HepG2 (cell line): ENCODE measurements around the gene NPEPL1. TPM values are rescaled to one million over a fixed set of nuclear protein-coding genes. Genes with fewer than 3 reads are reported as not detected.

Experiments used
- ARNT ChIP-seq: fragments of 450-650 bp; IDR thresholded peaks from 2 replicates; pipeline ENCODE4 v1.6.1; 2017
- ASH2L ChIP-seq: fragments of 300-600, 200-600 bp; sonication (generic); IDR thresholded peaks from 2 replicates; pipeline ENCODE4 v1.7.0; 2017; ENCODE audit warnings: low read depth, mild to moderate bottlenecking, moderate library complexity, mixed read lengths, low read length; ENCODE audit not compliant: insufficient read length
- E2F2 ChIP-seq: sonication (generic); formaldehyde crosslinking; IDR thresholded peaks from 2 replicates; pipeline ENCODE4 v1.4.0; 2020; ENCODE audit warnings: missing genetic modification reagents, borderline replicate concordance
- ELF4 ChIP-seq: sonication (generic); formaldehyde crosslinking; IDR thresholded peaks from 2 replicates; pipeline ENCODE4 v1.5.0; 2020; ENCODE audit warnings: missing genetic modification reagents, mild to moderate bottlenecking, moderate library complexity, borderline replicate concordance
- FLYWCH1 ChIP-seq: sonication (generic); formaldehyde crosslinking; IDR thresholded peaks from 2 replicates; pipeline ENCODE4 v1.8.1; 2023; ENCODE audit warnings: mild to moderate bottlenecking, missing genetic modification reagents
- GMEB2 ChIP-seq: IDR thresholded peaks from 2 replicates; pipeline ENCODE4 v1.6.1; 2016; ENCODE audit warnings: missing biosample characterization, missing genetic modification reagents, low read depth
- KLF11 ChIP-seq: IDR thresholded peaks from 2 replicates; pipeline ENCODE4 v1.6.1; 2016; ENCODE audit warnings: missing compliant biosample characterization
- KLF12 ChIP-seq: sonication (generic); formaldehyde crosslinking; IDR thresholded peaks from 2 replicates; pipeline ENCODE4 v1.4.0; 2020; ENCODE audit warnings: missing genetic modification reagents, borderline replicate concordance
- MEF2D ChIP-seq: sonication (generic); formaldehyde crosslinking; IDR thresholded peaks from 2 replicates; pipeline ENCODE4 v1.5.1; 2020; ENCODE audit warnings: mild to moderate bottlenecking, missing genetic modification reagents
- MXD4 ChIP-seq: IDR thresholded peaks from 2 replicates; pipeline ENCODE4 v1.6.1; 2016; ENCODE audit warnings: mild to moderate bottlenecking, missing biosample characterization, missing genetic modification reagents
- SALL1 ChIP-seq: sonication (generic); formaldehyde crosslinking; IDR thresholded peaks from 2 replicates; pipeline ENCODE4 v1.8.0; 2022; ENCODE audit warnings: mild to moderate bottlenecking, missing genetic modification reagents
- THAP9 ChIP-seq: sonication (generic); formaldehyde crosslinking; IDR thresholded peaks from 2 replicates; pipeline ENCODE4; 2020; ENCODE audit warnings: missing genetic modification reagents, mild to moderate bottlenecking, borderline replicate concordance
- ZNF124 ChIP-seq: sonication (generic); formaldehyde crosslinking; IDR thresholded peaks from 2 replicates; pipeline ENCODE4 v1.4.0; 2020; ENCODE audit warnings: missing genetic modification reagents
- ZNF256 ChIP-seq: sonication (generic); formaldehyde crosslinking; conservative IDR thresholded peaks from 2 replicates; pipeline ENCODE4 v1.4.0; 2020; ENCODE audit warnings: missing genetic modification reagents
- ZNF292 ChIP-seq: sonication (generic); formaldehyde crosslinking; IDR thresholded peaks from 2 replicates; pipeline ENCODE4 v1.8.1; 2022; ENCODE audit warnings: mild to moderate bottlenecking, low read depth, missing genetic modification reagents, borderline replicate concordance
- ZNF563 ChIP-seq: sonication (generic); formaldehyde crosslinking; IDR thresholded peaks from 2 replicates; pipeline ENCODE4 v1.8.0; 2022; ENCODE audit warnings: mild to moderate bottlenecking, moderate library complexity, missing genetic modification reagents
- polyA plus RNA-seq, 8 experiments: library from polyadenylated mRNA; depleted of rRNA in 3 of 8; stranded (reverse) in 7 of 8; unstranded in 1 of 8; fragments of >200 nt; fragmentation: Illumina TruSeq in 4 of 8; extraction: Trizol in 4 of 8; gene quantifications; 2 replicates each; pipeline versions ENCODE4 v1.2.1 to v1.2.3, GENCODE V29; 2011 to 2016; ENCODE audit warnings: low read depth in 4 of 8, missing spikeins in 1 of 8, mixed read lengths in 1 of 8; ENCODE audit not compliant: insufficient read depth in 1 of 8
- total RNA-seq, 5 experiments: library from RNA; depleted of rRNA; stranded (reverse); fragments of >200 nt; fragmentation: Illumina TruSeq; extraction: Trizol; gene quantifications; 2 replicates each; pipeline ENCODE4 v1.2.3, GENCODE V29; 2016; ENCODE audit warnings: low read depth in 1 of 5
- TF ChIP-seq, protein P1 (sequence below): sonication (generic); formaldehyde crosslinking; IDR thresholded peaks from 2 replicates; pipeline ENCODE4 v1.4.0; 2020; ENCODE audit warnings: mild to moderate bottlenecking, missing genetic modification reagents
- TF ChIP-seq, protein P2 (sequence below): sonication (generic); formaldehyde crosslinking; IDR thresholded peaks from 2 replicates; pipeline ENCODE4 v1.4.0; 2020; ENCODE audit warnings: missing genetic modification reagents

NPEPL1 gene
- total and polyA plus RNA-seq, 2 of the 13 experiments (the other 11 are each of a cell fraction or from before 2014, with no cell fraction given) = 4.1 to 7.5 TPM

DNA sequence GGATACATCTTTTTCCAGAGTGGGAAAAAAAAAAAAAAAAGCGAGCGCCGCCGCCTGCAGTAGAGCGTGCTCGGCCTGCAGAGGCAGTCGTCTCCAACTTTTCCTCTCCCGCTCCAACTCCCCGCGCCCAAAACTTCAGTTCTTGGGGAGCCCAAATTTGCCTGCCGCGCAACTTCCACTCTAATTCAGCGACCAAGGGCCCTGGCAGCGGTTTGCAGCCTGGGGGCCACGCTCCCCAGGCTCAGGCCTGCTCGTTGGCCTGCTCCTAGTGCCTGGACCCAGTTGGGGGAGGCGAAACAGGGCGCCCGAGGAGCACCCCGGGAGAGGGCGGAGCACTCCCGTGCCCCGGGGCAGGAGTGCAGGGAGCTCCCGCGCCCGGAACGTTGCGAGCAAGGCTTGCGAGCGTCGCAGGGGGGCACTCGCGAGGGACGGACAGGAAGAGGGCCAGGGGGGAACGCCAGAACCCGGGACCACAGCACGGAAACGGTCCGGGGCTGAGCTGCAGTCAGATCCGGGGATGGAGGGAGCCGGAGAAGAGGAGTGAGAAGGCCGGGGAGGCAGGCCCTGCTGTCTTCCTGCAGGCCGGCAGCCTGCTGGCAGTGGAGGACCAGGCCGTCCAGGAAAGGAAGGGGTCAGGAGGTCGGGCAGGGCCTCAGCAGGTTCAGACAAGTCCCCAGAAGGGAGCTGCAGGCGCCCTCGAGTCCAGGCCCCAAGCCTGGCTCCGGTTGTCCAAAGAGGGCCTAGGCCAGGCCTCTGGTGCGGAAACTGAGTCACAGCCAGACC, 41.6 kb upstream of the NPEPL1 start, which contains the start of gene STX16 (continued):
- TF ChIP-seq KLF12 (peak; percentile 97), ARNT (no peak), ZNF124 (CRISPR knock-in tag) (peak; percentile 99), FLYWCH1 (CRISPR knock-in tag) (peak; percentile 98), ZNF256 (CRISPR knock-in tag) (peak; percentile 89), ZNF292 (CRISPR knock-in tag) (peak; percentile 94), KLF11 (CRISPR knock-in tag) (peak; percentile 99), GMEB2 (CRISPR knock-in tag) (no peak), MXD4 (CRISPR knock-in tag) (peak; percentile 88), ZNF563 (CRISPR knock-in tag) (peak; percentile 98), THAP9 (CRISPR knock-in tag) (peak; percentile 99), ELF4 (CRISPR knock-in tag) (peak; percentile 95), MEF2D (CRISPR knock-in tag) (peak; percentile 98), E2F2 (peak; percentile 99), ASH2L (peak; percentile 100), SALL1 (CRISPR knock-in tag) (peak; percentile 99)
- TF ChIP-seq, protein P1, sequence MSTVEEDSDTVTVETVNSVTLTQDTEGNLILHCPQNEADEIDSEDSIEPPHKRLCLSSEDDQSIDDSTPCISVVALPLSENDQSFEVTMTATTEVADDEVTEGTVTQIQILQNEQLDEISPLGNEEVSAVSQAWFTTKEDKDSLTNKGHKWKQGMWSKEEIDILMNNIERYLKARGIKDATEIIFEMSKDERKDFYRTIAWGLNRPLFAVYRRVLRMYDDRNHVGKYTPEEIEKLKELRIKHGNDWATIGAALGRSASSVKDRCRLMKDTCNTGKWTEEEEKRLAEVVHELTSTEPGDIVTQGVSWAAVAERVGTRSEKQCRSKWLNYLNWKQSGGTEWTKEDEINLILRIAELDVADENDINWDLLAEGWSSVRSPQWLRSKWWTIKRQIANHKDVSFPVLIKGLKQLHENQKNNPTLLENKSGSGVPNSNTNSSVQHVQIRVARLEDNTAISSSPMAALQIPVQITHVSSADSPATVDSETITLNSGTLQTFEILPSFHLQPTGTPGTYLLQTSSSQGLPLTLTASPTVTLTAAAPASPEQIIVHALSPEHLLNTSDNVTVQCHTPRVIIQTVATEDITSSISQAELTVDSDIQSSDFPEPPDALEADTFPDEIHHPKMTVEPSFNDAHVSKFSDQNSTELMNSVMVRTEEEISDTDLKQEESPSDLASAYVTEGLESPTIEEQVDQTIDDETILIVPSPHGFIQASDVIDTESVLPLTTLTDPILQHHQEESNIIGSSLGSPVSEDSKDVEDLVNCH = peak; percentile 91; the same call in 1 of the 2 replicates
- TF ChIP-seq, protein P2, sequence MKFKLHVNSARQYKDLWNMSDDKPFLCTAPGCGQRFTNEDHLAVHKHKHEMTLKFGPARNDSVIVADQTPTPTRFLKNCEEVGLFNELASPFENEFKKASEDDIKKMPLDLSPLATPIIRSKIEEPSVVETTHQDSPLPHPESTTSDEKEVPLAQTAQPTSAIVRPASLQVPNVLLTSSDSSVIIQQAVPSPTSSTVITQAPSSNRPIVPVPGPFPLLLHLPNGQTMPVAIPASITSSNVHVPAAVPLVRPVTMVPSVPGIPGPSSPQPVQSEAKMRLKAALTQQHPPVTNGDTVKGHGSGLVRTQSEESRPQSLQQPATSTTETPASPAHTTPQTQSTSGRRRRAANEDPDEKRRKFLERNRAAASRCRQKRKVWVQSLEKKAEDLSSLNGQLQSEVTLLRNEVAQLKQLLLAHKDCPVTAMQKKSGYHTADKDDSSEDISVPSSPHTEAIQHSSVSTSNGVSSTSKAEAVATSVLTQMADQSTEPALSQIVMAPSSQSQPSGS = peak; percentile 97
